GM23338 (cell line): Measurements from ENCODE around the gene SPECC1. TPM values are rescaled to one million over a fixed set of nuclear protein-coding genes. Genes with fewer than 3 reads are reported as not detected.

Source experiments
- ATAC-seq: fragments of 200-7000 bp; cut with Tn5 transposase; 3 replicates; pipeline ENCODE4 v1.9.1; 2020
- DNase-seq: peaks from one replicate; pipeline ENCODE4 v3.0.0-alpha.2; 2015; ENCODE audit warnings: low spot score
- H2AFZ ChIP-seq: fragments of 200-600 bp; sonication (generic); 2 replicates; pipeline ENCODE4 v1.8.0; 2016; ENCODE audit warnings: antibody characterized with exemption, mild to moderate bottlenecking, moderate library complexity
- H3F3A ChIP-seq: fragments of 200-600 bp; sonication (generic); replicated peaks from 2 replicates; pipeline ENCODE4 v1.8.0; 2017; ENCODE audit warnings: antibody characterized with exemption, mixed run types, low read depth
- H3K27ac ChIP-seq: fragments of 200-600 bp; sonication (generic); 2 replicates; pipeline ENCODE4 v1.6.1; 2016; ENCODE audit warnings: low read depth
- H3K27me3 ChIP-seq: fragments of 200-600 bp; sonication (generic); 2 replicates; pipeline ENCODE4 v1.8.0; 2016; ENCODE audit warnings: mild to moderate bottlenecking, mixed run types, moderate library complexity; ENCODE audit not compliant: insufficient read depth
- H3K36me3 ChIP-seq: fragments of 200-600 bp; sonication (generic); 2 replicates; pipeline ENCODE4 v1.8.0; 2016; ENCODE audit warnings: mild to moderate bottlenecking; ENCODE audit not compliant: insufficient read depth
- H3K4me1 ChIP-seq: fragments of 200-600 bp; sonication (generic); 2 replicates; pipeline ENCODE4 v1.8.0; 2016; ENCODE audit warnings: mild to moderate bottlenecking, moderate library complexity; ENCODE audit not compliant: insufficient read depth
- H3K4me2 ChIP-seq: fragments of 200-600 bp; sonication (generic); 2 replicates; pipeline ENCODE4 v1.7.1; 2017; ENCODE audit warnings: mixed run types
- H3K4me3 ChIP-seq: fragments of 200-600 bp; sonication (generic); 2 replicates; pipeline ENCODE4 v1.6.1; 2016; ENCODE audit warnings: mixed run types
- H3K79me2 ChIP-seq: fragments of 200-600 bp; sonication (generic); replicated peaks from 2 replicates; pipeline ENCODE4 v1.8.0; 2017; ENCODE audit warnings: mild to moderate bottlenecking; ENCODE audit not compliant: insufficient read depth
- H3K9me2 ChIP-seq: fragments of 200-600 bp; sonication (generic); 2 replicates; pipeline ENCODE4 v1.8.0; 2017; ENCODE audit not compliant: insufficient read depth
- H4K20me1 ChIP-seq: fragments of 200-600 bp; sonication (generic); replicated peaks from 2 replicates; pipeline ENCODE4 v1.8.0; 2017; ENCODE audit warnings: mild to moderate bottlenecking; ENCODE audit not compliant: insufficient read depth
- H3K27ac Mint-ChIP-seq: 2 replicates; pipeline ENCODE4 v1.8.0; 2020; ENCODE audit warnings: inconsistent platforms, mild to moderate bottlenecking, moderate library complexity, mixed read lengths
- H3K27me3 Mint-ChIP-seq: 3 replicates; pipeline ENCODE4 v1.8.0; 2022; ENCODE audit warnings: low read depth, mild to moderate bottlenecking, moderate library complexity, mixed read lengths, inconsistent platforms; ENCODE audit not compliant: insufficient read depth, poor library complexity
- H3K36me3 Mint-ChIP-seq: 3 replicates; pipeline ENCODE4 v1.8.0; 2021; ENCODE audit warnings: low read depth, mild to moderate bottlenecking, inconsistent platforms, moderate library complexity, mixed read lengths
- H3K4me1 Mint-ChIP-seq: 3 replicates; pipeline ENCODE4 v1.8.0; 2020; ENCODE audit warnings: mild to moderate bottlenecking, inconsistent platforms, mixed read lengths
- H3K4me3 Mint-ChIP-seq: 3 replicates; pipeline ENCODE4 v1.8.0; 2021; ENCODE audit warnings: moderate library complexity, mild to moderate bottlenecking, inconsistent platforms, mixed read lengths
- H3K9me3 Mint-ChIP-seq: 3 replicates; pipeline ENCODE4 v1.8.0; 2020; ENCODE audit warnings: moderate library complexity, mild to moderate bottlenecking, inconsistent platforms, mixed read lengths
- CREB1 ChIP-seq: fragments of 250-450 bp; sonication (Bioruptor Pico); IDR thresholded peaks from 2 replicates; pipeline ENCODE4 v1.5.0; 2020; ENCODE audit warnings: low read depth, mild to moderate bottlenecking, moderate library complexity
- EZH2 ChIP-seq: fragments of 200-600 bp; sonication (generic); IDR thresholded peaks from one replicate; pipeline ENCODE4 v1.8.0; 2017; ENCODE audit warnings: antibody characterized with exemption, mild to moderate bottlenecking, low read depth; ENCODE audit not compliant: unreplicated experiment
- NANOG ChIP-seq: IDR thresholded peaks from 2 replicates; pipeline ENCODE4 v1.6.1; 2016; ENCODE audit warnings: antibody characterized with exemption, borderline replicate concordance
- STAT1 ChIP-seq: IDR thresholded peaks from one replicate; pipeline ENCODE4 v1.6.1; 2016; ENCODE audit warnings: antibody characterized with exemption; ENCODE audit not compliant: unreplicated experiment
- ZNF114 ChIP-seq: fragments of 250-450 bp; sonication (Bioruptor Pico); IDR thresholded peaks from 2 replicates; pipeline ENCODE4 v1.5.0; 2020; ENCODE audit warnings: mild to moderate bottlenecking, moderate library complexity
- polyA plus RNA-seq: library from polyadenylated mRNA; unstranded; fragments of >200 nt; fragmentation: Nextera tagmentation; extraction: Ambion mirVana; gene quantifications from 2 replicates; pipeline ENCODE4 v1.2.1, GENCODE V29; 2016
- total RNA-seq: library from RNA; depleted of rRNA; stranded (reverse); fragments of >200 nt; shearing (Covaris generic); gene quantifications from 2 replicates; pipeline ENCODE4 v1.2.3, GENCODE V29; 2014
- TF ChIP-seq, protein P1 (sequence below): IDR thresholded peaks from 2 replicates; pipeline ENCODE4 v1.6.1; 2016; ENCODE audit warnings: antibody characterized with exemption
- TF ChIP-seq, protein P2 (sequence below): IDR thresholded peaks from one replicate; pipeline ENCODE4 v1.6.1; 2018; ENCODE audit warnings: antibody characterized with exemption; ENCODE audit not compliant: unreplicated experiment
- TF ChIP-seq, protein P3 (sequence below), 2 experiments: fragments of 200-600 bp in 1 of 2; sonication (generic) in 1 of 2; conservative IDR thresholded peaks; 2 replicates each; pipeline versions ENCODE4 v1.5.1 to v1.6.1; 2016 to 2017; ENCODE audit warnings: antibody characterized with exemption in 2 of 2, low read depth in 2 of 2, mild to moderate bottlenecking in 2 of 2, moderate library complexity in 1 of 2
- TF ChIP-seq, protein P4 (sequence below): fragments of 250-450 bp; sonication (Bioruptor Pico); IDR thresholded peaks from 2 replicates; pipeline ENCODE4 v1.5.0; 2020; ENCODE audit warnings: mild to moderate bottlenecking, moderate library complexity

Gene SPECC1
- total and polyA plus RNA-seq, 2 experiments from 2014 or later: 42.6 to 101 TPM

DNA sequence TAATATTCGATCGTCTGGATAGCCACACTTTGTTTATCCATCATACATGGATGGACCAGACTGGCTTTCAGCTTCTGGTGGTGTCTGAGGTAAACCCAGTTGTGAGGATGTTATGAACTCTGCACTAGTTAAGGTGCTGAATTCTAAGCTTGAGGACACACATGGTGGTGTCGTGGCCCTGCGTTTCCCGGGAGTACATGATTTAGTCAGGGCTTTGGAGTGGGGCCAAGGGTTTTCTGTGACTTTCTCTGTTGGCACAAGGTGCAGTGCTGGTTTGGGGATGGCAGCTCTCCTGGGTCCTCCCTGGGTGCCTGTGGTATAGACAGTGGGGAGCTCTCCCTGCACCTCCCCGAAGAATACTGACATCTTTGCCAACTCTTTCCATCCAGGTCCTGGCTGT is 116.6 kb downstream of the SPECC1 start:
- ATAC-seq (no peak), DNase-seq (no peak)
- no peak overlapping the region for H3K4me2 ChIP-seq
- Mint-ChIP-seq H3K4me3 (no peak overlapping the region), H3K27ac (no peak overlapping the region), H3K9me3 (peaks cover 11% of the 10 kb centered on the region), H3K27me3 (peaks cover 5% of the 10 kb centered on the region), H3K4me1 (peaks cover 20% of the 10 kb centered on the region), H3K36me3 (peaks cover 10% of the 10 kb centered on the region; the same call in 2 of the 3 replicates)
- H3K4me3 ChIP-seq: no peak overlapping the region
- H3K79me2 ChIP-seq: no peaks in the 10 kb centered on the region
- no peak overlapping the region for H2AFZ ChIP-seq
- TF ChIP-seq STAT1 (no peak), ZNF114 (CRISPR knock-in tag) (no peak), CREB1 (CRISPR knock-in tag) (no peak), NANOG (no peak), EZH2 (no peak)
- TF ChIP-seq, protein P1, sequence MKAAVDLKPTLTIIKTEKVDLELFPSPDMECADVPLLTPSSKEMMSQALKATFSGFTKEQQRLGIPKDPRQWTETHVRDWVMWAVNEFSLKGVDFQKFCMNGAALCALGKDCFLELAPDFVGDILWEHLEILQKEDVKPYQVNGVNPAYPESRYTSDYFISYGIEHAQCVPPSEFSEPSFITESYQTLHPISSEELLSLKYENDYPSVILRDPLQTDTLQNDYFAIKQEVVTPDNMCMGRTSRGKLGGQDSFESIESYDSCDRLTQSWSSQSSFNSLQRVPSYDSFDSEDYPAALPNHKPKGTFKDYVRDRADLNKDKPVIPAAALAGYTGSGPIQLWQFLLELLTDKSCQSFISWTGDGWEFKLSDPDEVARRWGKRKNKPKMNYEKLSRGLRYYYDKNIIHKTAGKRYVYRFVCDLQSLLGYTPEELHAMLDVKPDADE: no peak
- TF ChIP-seq, protein P2, sequence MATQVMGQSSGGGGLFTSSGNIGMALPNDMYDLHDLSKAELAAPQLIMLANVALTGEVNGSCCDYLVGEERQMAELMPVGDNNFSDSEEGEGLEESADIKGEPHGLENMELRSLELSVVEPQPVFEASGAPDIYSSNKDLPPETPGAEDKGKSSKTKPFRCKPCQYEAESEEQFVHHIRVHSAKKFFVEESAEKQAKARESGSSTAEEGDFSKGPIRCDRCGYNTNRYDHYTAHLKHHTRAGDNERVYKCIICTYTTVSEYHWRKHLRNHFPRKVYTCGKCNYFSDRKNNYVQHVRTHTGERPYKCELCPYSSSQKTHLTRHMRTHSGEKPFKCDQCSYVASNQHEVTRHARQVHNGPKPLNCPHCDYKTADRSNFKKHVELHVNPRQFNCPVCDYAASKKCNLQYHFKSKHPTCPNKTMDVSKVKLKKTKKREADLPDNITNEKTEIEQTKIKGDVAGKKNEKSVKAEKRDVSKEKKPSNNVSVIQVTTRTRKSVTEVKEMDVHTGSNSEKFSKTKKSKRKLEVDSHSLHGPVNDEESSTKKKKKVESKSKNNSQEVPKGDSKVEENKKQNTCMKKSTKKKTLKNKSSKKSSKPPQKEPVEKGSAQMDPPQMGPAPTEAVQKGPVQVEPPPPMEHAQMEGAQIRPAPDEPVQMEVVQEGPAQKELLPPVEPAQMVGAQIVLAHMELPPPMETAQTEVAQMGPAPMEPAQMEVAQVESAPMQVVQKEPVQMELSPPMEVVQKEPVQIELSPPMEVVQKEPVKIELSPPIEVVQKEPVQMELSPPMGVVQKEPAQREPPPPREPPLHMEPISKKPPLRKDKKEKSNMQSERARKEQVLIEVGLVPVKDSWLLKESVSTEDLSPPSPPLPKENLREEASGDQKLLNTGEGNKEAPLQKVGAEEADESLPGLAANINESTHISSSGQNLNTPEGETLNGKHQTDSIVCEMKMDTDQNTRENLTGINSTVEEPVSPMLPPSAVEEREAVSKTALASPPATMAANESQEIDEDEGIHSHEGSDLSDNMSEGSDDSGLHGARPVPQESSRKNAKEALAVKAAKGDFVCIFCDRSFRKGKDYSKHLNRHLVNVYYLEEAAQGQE: no peak
- TF ChIP-seq, protein P3, sequence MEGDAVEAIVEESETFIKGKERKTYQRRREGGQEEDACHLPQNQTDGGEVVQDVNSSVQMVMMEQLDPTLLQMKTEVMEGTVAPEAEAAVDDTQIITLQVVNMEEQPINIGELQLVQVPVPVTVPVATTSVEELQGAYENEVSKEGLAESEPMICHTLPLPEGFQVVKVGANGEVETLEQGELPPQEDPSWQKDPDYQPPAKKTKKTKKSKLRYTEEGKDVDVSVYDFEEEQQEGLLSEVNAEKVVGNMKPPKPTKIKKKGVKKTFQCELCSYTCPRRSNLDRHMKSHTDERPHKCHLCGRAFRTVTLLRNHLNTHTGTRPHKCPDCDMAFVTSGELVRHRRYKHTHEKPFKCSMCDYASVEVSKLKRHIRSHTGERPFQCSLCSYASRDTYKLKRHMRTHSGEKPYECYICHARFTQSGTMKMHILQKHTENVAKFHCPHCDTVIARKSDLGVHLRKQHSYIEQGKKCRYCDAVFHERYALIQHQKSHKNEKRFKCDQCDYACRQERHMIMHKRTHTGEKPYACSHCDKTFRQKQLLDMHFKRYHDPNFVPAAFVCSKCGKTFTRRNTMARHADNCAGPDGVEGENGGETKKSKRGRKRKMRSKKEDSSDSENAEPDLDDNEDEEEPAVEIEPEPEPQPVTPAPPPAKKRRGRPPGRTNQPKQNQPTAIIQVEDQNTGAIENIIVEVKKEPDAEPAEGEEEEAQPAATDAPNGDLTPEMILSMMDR (conservative IDR thresholded peaks at IDR 0.05; ENCODE audit: low read depth in 2 of 2): no peak
- TF ChIP-seq, protein P4, sequence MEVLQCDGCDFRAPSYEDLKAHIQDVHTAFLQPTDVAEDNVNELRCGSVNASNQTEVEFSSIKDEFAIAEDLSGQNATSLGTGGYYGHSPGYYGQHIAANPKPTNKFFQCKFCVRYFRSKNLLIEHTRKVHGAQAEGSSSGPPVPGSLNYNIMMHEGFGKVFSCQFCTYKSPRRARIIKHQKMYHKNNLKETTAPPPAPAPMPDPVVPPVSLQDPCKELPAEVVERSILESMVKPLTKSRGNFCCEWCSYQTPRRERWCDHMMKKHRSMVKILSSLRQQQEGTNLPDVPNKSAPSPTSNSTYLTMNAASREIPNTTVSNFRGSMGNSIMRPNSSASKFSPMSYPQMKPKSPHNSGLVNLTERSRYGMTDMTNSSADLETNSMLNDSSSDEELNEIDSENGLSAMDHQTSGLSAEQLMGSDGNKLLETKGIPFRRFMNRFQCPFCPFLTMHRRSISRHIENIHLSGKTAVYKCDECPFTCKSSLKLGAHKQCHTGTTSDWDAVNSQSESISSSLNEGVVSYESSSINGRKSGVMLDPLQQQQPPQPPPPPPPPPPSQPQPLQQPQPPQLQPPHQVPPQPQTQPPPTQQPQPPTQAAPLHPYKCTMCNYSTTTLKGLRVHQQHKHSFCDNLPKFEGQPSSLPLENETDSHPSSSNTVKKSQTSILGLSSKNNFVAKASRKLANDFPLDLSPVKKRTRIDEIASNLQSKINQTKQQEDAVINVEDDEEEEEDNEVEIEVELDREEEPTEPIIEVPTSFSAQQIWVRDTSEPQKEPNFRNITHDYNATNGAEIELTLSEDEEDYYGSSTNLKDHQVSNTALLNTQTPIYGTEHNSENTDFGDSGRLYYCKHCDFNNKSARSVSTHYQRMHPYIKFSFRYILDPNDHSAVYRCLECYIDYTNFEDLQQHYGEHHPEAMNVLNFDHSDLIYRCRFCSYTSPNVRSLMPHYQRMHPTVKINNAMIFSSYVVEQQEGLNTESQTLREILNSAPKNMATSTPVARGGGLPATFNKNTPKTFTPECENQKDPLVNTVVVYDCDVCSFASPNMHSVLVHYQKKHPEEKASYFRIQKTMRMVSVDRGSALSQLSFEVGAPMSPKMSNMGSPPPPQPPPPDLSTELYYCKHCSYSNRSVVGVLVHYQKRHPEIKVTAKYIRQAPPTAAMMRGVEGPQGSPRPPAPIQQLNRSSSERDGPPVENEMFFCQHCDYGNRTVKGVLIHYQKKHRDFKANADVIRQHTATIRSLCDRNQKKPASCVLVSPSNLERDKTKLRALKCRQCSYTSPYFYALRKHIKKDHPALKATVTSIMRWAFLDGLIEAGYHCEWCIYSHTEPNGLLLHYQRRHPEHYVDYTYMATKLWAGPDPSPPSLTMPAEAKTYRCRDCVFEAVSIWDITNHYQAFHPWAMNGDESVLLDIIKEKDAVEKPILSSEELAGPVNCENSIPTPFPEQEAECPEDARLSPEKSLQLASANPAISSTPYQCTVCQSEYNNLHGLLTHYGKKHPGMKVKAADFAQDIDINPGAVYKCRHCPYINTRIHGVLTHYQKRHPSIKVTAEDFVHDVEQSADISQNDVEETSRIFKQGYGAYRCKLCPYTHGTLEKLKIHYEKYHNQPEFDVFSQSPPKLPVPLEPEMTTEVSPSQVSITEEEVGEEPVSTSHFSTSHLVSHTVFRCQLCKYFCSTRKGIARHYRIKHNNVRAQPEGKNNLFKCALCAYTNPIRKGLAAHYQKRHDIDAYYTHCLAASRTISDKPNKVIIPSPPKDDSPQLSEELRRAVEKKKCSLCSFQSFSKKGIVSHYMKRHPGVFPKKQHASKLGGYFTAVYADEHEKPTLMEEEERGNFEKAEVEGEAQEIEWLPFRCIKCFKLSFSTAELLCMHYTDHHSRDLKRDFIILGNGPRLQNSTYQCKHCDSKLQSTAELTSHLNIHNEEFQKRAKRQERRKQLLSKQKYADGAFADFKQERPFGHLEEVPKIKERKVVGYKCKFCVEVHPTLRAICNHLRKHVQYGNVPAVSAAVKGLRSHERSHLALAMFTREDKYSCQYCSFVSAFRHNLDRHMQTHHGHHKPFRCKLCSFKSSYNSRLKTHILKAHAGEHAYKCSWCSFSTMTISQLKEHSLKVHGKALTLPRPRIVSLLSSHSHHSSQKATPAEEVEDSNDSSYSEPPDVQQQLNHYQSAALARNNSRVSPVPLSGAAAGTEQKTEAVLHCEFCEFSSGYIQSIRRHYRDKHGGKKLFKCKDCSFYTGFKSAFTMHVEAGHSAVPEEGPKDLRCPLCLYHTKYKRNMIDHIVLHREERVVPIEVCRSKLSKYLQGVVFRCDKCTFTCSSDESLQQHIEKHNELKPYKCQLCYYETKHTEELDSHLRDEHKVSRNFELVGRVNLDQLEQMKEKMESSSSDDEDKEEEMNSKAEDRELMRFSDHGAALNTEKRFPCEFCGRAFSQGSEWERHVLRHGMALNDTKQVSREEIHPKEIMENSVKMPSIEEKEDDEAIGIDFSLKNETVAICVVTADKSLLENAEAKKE (CRISPR knock-in tag): no peak
- H4K20me1 ChIP-seq: no peaks in the 10 kb centered on the region
- H3K27me3 ChIP-seq: no peaks in the 10 kb centered on the region
- H3K27ac ChIP-seq: no peak overlapping the region
- H3K9me2 ChIP-seq: no peaks in the 10 kb centered on the region
- H3K4me1 ChIP-seq: 0 out of 2 replicates have a peak, but pooled peaks cover 3% of the 10 kb centered on the region
- 0 out of 2 replicates have a peak, but pooled peaks cover 1% of the 10 kb centered on the region for H3K36me3 ChIP-seq
- no peaks in the 10 kb centered on the region for H3F3A ChIP-seq
